ENCODE measurements around the gene CD52.
"Not testable (repeated sequence)": the region's sequence is repeated elsewhere in the genome, so short reads cannot be mapped to it uniquely, and the experiment has no call there.

The CD52 gene

GRCh38 chr1:26327956-26328362, 10.2 kb downstream of the CD52 start:
- in situ Hi-C loops (cut with MboI; ENCODE audit: low sequenced_read_pairs) = no loop called here

- in situ Hi-C loops (cut with MboI; ENCODE audit: low sequenced_read_pairs) = no loop called here
Measured at GRCh38 chr1:26328597-26328996, 10.8 kb downstream of the CD52 start.

- in situ Hi-C loops (cut with MboI; ENCODE audit: low sequenced_read_pairs) = not testable (repeated sequence)
Measured at GRCh38 chr1:26329380-26329779, 11.6 kb downstream of the CD52 start.

GRCh38 chr1:26330276-26330675, 12.5 kb downstream of the CD52 start:
- in situ Hi-C loops (cut with MboI; ENCODE audit: low sequenced_read_pairs) = no loop called here

GRCh38 chr1:26333312-26333711, 15.6 kb downstream of the CD52 start:
- in situ Hi-C loops (cut with MboI; ENCODE audit: low sequenced_read_pairs) = not testable (repeated sequence)

GRCh38 chr1:26335774-26336476, 18.2 kb downstream of the CD52 start:
- in situ Hi-C loops (cut with MboI; ENCODE audit: low sequenced_read_pairs) = no loop called here

- in situ Hi-C loops (cut with MboI; ENCODE audit: low sequenced_read_pairs) = no loop called here
Measured at GRCh38 chr1:26336477-26337205, 18.9 kb downstream of the CD52 start.

GRCh38 chr1:26337206-26337535, 19.4 kb downstream of the CD52 start:
- in situ Hi-C loops (cut with MboI; ENCODE audit: low sequenced_read_pairs) = no loop called here

- in situ Hi-C loops (cut with MboI; ENCODE audit: low sequenced_read_pairs) = no loop called here
Measured at GRCh38 chr1:26337625-26338024, 19.9 kb downstream of the CD52 start.

- in situ Hi-C loops (cut with MboI; ENCODE audit: low sequenced_read_pairs) = no loop called here
Measured at GRCh38 chr1:26338670-26339069, 20.9 kb downstream of the CD52 start.

- in situ Hi-C loops (cut with MboI; ENCODE audit: low sequenced_read_pairs) = no loop called here
Measured at GRCh38 chr1:26340047-26340481, 22.3 kb downstream of the CD52 start.

- in situ Hi-C loops (cut with MboI; ENCODE audit: low sequenced_read_pairs) = no loop called here
Measured at GRCh38 chr1:26344147-26344920, 26.6 kb downstream of the CD52 start.

GRCh38 chr1:26345718-26346117, 28.0 kb downstream of the CD52 start:
- in situ Hi-C loops (cut with MboI; ENCODE audit: low sequenced_read_pairs) = no loop called here

GRCh38 chr1:26346274-26347033, 28.7 kb downstream of the CD52 start:
- in situ Hi-C loops (cut with MboI; ENCODE audit: low sequenced_read_pairs) = no loop called here

GRCh38 chr1:26349188-26349876, 31.6 kb downstream of the CD52 start:
- in situ Hi-C loops (cut with MboI; ENCODE audit: low sequenced_read_pairs) = no loop called here

GRCh38 chr1:26349877-26350244, 32.1 kb downstream of the CD52 start:
- in situ Hi-C loops (cut with MboI; ENCODE audit: low sequenced_read_pairs) = no loop called here

- in situ Hi-C loops (cut with MboI; ENCODE audit: low sequenced_read_pairs) = no loop called here
Measured at GRCh38 chr1:26350343-26350700, 32.6 kb downstream of the CD52 start.

GRCh38 chr1:26350701-26351589, 33.2 kb downstream of the CD52 start:
- in situ Hi-C loops (cut with MboI; ENCODE audit: low sequenced_read_pairs) = no loop called here

- in situ Hi-C loops (cut with MboI; ENCODE audit: low sequenced_read_pairs) = no loop called here
Measured at GRCh38 chr1:26351590-26352337, 34.0 kb downstream of the CD52 start.
